ENCODE data around the gene KIF3B. TPM values are rescaled to one million over a fixed set of nuclear protein-coding genes. Genes with fewer than 3 reads are reported as not detected.
"Not testable (repeated sequence)": the region's sequence is repeated elsewhere in the genome, so short reads cannot be mapped to it uniquely, and the experiment has no call there.

Gene KIF3B
- total RNA-seq, 5 donors from 2014 or later (not counting 1 experiment from before 2014, with no cell fraction given), result 11.3 to 14.6 (median 13.6) TPM

DNA sequence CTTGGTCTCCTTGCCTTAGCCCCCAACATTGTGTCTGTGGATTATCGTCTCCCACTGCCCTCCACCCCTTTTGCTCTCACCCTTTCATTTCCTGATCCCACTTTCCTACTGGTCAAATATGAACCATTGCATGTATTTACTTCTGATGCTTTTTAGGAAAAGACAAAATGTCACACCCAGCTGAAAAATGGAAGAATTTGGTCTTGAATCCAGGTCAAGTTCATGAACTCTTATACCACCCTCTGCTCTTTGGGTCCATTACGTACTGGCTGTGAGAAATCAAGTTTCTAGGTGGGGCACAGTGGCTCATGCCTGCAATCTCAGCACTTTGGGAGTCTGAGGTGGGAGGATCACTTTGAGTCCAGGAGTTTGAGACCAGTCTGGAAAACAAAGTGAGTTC lies 15.8 kb upstream of the KIF3B start:
- H3K9me3 Mint-ChIP-seq, result no peaks in the 10 kb centered on the region
- Histone ChIP-seq H3K9me3 (no peaks in the 10 kb centered on the region), H3K4me3 (ENCODE audit: control insufficient read depth in 1 of 2, extremely low read depth in 1 of 2, low read length in 1 of 2) (no peak overlapping the region), H3K36me3 (ENCODE audit: control insufficient read depth in 2 of 2, extremely low read depth in 1 of 2, insufficient read depth in 1 of 2, low read length in 1 of 2) (no peaks in the 10 kb centered on the region), H3K27me3 (replicated peaks in 1 of 2; ENCODE audit: control insufficient read depth in 2 of 2, extremely low read depth in 1 of 2, insufficient read depth in 2 of 2, low read length in 1 of 2) (no peaks in the 10 kb centered on the region), H3K4me1 (ENCODE audit: control insufficient read depth in 1 of 2, extremely low read depth in 1 of 2, insufficient read depth in 2 of 2, low read length in 2 of 2) (no peaks in the 10 kb centered on the region), H3K27ac (ENCODE audit: low read length) (no peak overlapping the region)
- no peaks in the 10 kb centered on the region for H3K36me3 Mint-ChIP-seq
- ChIA-PET POLR2A (no interaction called here), CTCF (interaction anchor here in 1 of 2 donors (0.7 kb wide), 1 partner anchor 93 kb away, joined by 4 read pairs; no protein-coding TSS in a partner anchor)
- H3K27me3 Mint-ChIP-seq, result no peaks in the 10 kb centered on the region
- no peak for DNase-seq
- no peak overlapping the region for H3K27ac Mint-ChIP-seq
- 71% methylated on average over 1 of the region's 2 CpGs for WGBS (ENCODE audit: insufficient coverage)
- no peak for ATAC-seq (replicated peaks in 1 of 4)
- no peak overlapping the region for H3K4me3 Mint-ChIP-seq
- H3K4me1 Mint-ChIP-seq, result peaks cover 0 to 3% (median 0%) of the 10 kb centered on the region in 3 donors

DNA sequence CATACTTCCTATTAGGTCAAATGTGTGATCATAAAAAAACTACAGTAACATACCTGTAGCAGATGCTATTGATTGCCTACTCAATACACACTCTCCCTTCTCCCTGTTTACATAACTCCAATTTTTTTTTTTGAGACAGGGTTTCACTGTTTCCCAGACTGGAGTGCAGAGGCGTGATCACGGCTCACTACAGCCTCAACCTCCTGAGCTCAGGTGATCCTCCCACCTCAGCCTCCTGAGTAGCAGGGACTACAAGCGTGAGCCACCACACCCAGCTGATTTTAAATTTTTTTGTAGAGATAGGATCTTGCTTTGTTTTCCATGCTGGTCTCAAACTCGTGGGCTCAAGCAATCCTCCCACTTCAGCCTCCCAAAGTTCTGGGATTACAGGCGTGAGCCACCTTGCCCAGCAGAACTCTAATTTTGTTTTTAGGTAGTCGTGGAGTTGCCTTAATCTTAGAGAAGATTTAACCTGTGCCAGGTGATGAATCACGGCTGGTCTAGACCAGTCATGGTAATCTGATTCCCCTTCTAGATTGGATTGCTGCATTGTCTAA lies 14.0 kb upstream of the KIF3B start:
- H3K27ac Mint-ChIP-seq, result no peak overlapping the region
- POLR2A ChIA-PET, result no interaction called here

DNA sequence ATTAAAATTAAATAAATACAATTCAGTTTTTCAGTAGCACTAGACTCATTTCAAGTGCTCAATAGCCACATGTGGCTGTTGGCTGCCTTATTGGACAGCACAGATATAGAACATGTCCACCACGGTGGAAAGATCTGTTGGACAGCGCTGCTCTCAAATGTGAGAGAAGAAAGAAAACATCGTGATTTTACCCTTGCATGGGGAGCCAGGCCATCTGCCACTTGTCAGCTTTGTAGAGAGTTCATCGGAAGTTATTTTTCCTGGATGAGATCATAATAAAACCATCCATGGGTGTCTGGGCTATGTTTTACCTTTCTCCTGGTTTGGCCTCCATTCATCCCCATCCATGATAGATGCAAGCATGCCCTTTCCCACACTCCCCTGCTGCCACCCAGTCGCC lies 5.8 kb upstream of the KIF3B start:
- peaks cover 0 to 3% of the 10 kb centered on the region in 2 experiments for H3K27me3 ChIP-seq (replicated peaks in 1 of 2; ENCODE audit: control insufficient read depth in 2 of 2, extremely low read depth in 1 of 2, insufficient read depth in 2 of 2, low read length in 1 of 2)
- no peak overlapping the region for H3K27ac Mint-ChIP-seq
- 100% methylated on average over 3 of the region's 5 CpGs for WGBS (ENCODE audit: insufficient coverage)
- H3K4me1 ChIP-seq (ENCODE audit: control insufficient read depth in 1 of 2, extremely low read depth in 1 of 2, insufficient read depth in 2 of 2, low read length in 2 of 2), result peaks cover 2 to 4% of the 10 kb centered on the region in 2 experiments
- H3K4me3 Mint-ChIP-seq, result no peak overlapping the region
- ChIA-PET POLR2A (interaction anchor here in 1 of 2 donors (0.5 kb wide), 1 partner anchor 641 kb away, joined by 5 read pairs; no protein-coding TSS in a partner anchor), CTCF (no interaction called here)
- DNase-seq (no peak), ATAC-seq (replicated peaks in 1 of 4) (no peak)
- H3K4me3 ChIP-seq (ENCODE audit: control insufficient read depth in 1 of 2, extremely low read depth in 1 of 2, low read length in 1 of 2), result no peak overlapping the region
- H3K36me3 Mint-ChIP-seq, result no peaks in the 10 kb centered on the region
- H3K9me3 ChIP-seq, result no peaks in the 10 kb centered on the region
- H3K9me3 Mint-ChIP-seq, result no peaks in the 10 kb centered on the region
- no peaks in the 10 kb centered on the region for H3K36me3 ChIP-seq (ENCODE audit: control insufficient read depth in 2 of 2, extremely low read depth in 1 of 2, insufficient read depth in 1 of 2, low read length in 1 of 2)
- H3K27ac ChIP-seq (ENCODE audit: low read length), result no peak overlapping the region
- H3K27me3 Mint-ChIP-seq, result no peaks in the 10 kb centered on the region
- peaks cover 9 to 12% (median 12%) of the 10 kb centered on the region in 3 donors for H3K4me1 Mint-ChIP-seq

More for the DNA sequence above, 14.0 kb upstream of the KIF3B start:
- WGBS (ENCODE audit: insufficient coverage), result no CpG with 5 or more reads among the region's 7 CpGs
- no peaks in the 10 kb centered on the region for H3K9me3 ChIP-seq
- DNase-seq (no peak), ATAC-seq (replicated peaks in 1 of 4) (no peak)
- Mint-ChIP-seq H3K36me3 (no peaks in the 10 kb centered on the region), H3K27me3 (no peaks in the 10 kb centered on the region), H3K9me3 (no peaks in the 10 kb centered on the region), H3K4me1 (no peaks in the 10 kb centered on the region), H3K4me3 (no peak overlapping the region)
- CTCF ChIA-PET, result no interaction called here
- H3K4me1 ChIP-seq (ENCODE audit: control insufficient read depth in 1 of 2, extremely low read depth in 1 of 2, insufficient read depth in 2 of 2, low read length in 2 of 2), result no peaks in the 10 kb centered on the region
- H3K27ac ChIP-seq (ENCODE audit: low read length), result no peak overlapping the region
- no peaks in the 10 kb centered on the region for H3K27me3 ChIP-seq (replicated peaks in 1 of 2; ENCODE audit: control insufficient read depth in 2 of 2, extremely low read depth in 1 of 2, insufficient read depth in 2 of 2, low read length in 1 of 2)
- no peaks in the 10 kb centered on the region for H3K36me3 ChIP-seq (ENCODE audit: control insufficient read depth in 2 of 2, extremely low read depth in 1 of 2, insufficient read depth in 1 of 2, low read length in 1 of 2)
- H3K4me3 ChIP-seq (ENCODE audit: control insufficient read depth in 1 of 2, extremely low read depth in 1 of 2, low read length in 1 of 2), result no peak overlapping the region

- ChIA-PET CTCF (no interaction called here), POLR2A (no interaction called here)
- Mint-ChIP-seq H3K4me3 (no peak overlapping the region), H3K27ac (no peak overlapping the region), H3K27me3 (no peaks in the 10 kb centered on the region), H3K36me3 (no peaks in the 10 kb centered on the region), H3K9me3 (no peaks in the 10 kb centered on the region), H3K4me1 (peaks cover 19 to 30% (median 27%) of the 10 kb centered on the region in 3 donors)
- Histone ChIP-seq H3K27me3 (replicated peaks in 1 of 2; ENCODE audit: control insufficient read depth in 2 of 2, extremely low read depth in 1 of 2, insufficient read depth in 2 of 2, low read length in 1 of 2) (peaks cover 0 to 3% of the 10 kb centered on the region in 2 experiments), H3K4me3 (ENCODE audit: control insufficient read depth in 1 of 2, extremely low read depth in 1 of 2, low read length in 1 of 2) (no peak overlapping the region), H3K4me1 (ENCODE audit: control insufficient read depth in 1 of 2, extremely low read depth in 1 of 2, insufficient read depth in 2 of 2, low read length in 2 of 2) (peaks cover 6 to 22% of the 10 kb centered on the region in 2 experiments), H3K36me3 (ENCODE audit: control insufficient read depth in 2 of 2, extremely low read depth in 1 of 2, insufficient read depth in 1 of 2, low read length in 1 of 2) (no peaks in the 10 kb centered on the region), H3K9me3 (no peaks in the 10 kb centered on the region), H3K27ac (ENCODE audit: low read length) (no peak overlapping the region)
- DNase-seq (no peak), ATAC-seq (replicated peaks in 1 of 4) (no peak)
- WGBS (ENCODE audit: insufficient coverage), result no CpG with 5 or more reads among the region's 3 CpGs
Observed at GRCh38 chr20:32274359-32274758, 3.1 kb upstream of the KIF3B start.

DNA sequence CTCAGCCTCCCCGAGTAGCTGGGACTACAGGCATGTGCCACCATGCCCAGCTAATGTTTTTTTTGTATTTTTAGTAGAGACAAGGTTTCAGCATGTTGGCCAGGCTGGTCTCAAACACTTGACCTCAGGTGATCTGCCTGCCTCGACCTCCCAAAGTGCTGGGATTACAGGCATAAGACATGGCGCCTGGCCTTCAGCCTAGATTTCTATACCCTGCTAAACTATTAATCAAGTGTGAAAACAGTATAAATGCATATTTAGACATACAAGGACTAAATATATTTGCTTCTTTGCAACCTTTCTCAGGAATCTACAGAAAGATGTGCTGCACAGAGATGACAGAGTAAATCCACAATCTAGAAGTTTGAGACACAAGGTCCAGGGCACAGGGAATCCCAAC lies 2.3 kb upstream of the KIF3B start:
- H3K27me3 ChIP-seq (replicated peaks in 1 of 2; ENCODE audit: control insufficient read depth in 2 of 2, extremely low read depth in 1 of 2, insufficient read depth in 2 of 2, low read length in 1 of 2); H3K9me3 Mint-ChIP-seq; DNase-seq; CTCF ChIA-PET; H3K27ac ChIP-seq (ENCODE audit: low read length); H3K4me3 ChIP-seq (ENCODE audit: control insufficient read depth in 1 of 2, extremely low read depth in 1 of 2, low read length in 1 of 2); H3K36me3 Mint-ChIP-seq; ATAC-seq (replicated peaks in 1 of 4); H3K9me3 ChIP-seq; H3K36me3 ChIP-seq (ENCODE audit: control insufficient read depth in 2 of 2, extremely low read depth in 1 of 2, insufficient read depth in 1 of 2, low read length in 1 of 2); H3K27ac Mint-ChIP-seq; H3K27me3 Mint-ChIP-seq: not testable (repeated sequence)
- WGBS (ENCODE audit: insufficient coverage), result 100% methylated on average over 1 of the region's 3 CpGs
- Mint-ChIP-seq H3K4me3 (peak overlapping the region in 1 of 3 donors; percentile 78), H3K4me1 (peaks cover 19 to 35% (median 34%) of the 10 kb centered on the region in 3 donors)
- H3K4me1 ChIP-seq (ENCODE audit: control insufficient read depth in 1 of 2, extremely low read depth in 1 of 2, insufficient read depth in 2 of 2, low read length in 2 of 2), result peaks cover 6 to 27% of the 10 kb centered on the region in 2 experiments
- POLR2A ChIA-PET, result interaction anchor here in 1 of 2 donors (0.6 kb wide), 1 partner anchor 121 kb away, joined by 4 read pairs; no protein-coding TSS in a partner anchor

DNA sequence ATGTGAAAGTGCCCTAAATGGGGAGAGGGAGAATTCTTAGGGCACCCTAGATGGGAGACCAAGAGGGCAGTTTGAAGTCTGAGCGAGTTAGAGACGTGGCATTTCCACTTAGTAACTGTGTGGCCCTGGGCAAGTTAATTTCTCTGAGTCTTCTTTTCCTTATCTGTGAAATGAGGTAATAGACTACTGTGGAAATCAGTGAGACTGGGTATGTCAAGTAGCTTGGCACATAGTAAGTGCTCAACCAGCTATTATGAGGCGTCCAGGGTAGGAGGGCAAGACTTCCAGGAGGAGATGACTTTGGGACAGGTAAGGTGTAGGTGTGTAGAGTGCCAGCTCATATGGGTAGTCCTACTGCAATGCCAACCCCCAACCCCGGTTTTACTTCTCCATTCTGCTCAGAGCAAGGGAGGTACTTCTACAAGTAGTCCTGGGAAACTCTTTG lies 770 bp downstream of the KIF3B start:
- peak in 3 of 4 experiments; percentile 5 to 22 (median 22) for ATAC-seq (replicated peaks in 1 of 4)
- WGBS (ENCODE audit: insufficient coverage), result 31% methylated on average over 2 of the region's 4 CpGs
- peak overlapping the region; percentile 86 for H3K27ac ChIP-seq (ENCODE audit: low read length)
- no peaks in the 10 kb centered on the region for H3K9me3 Mint-ChIP-seq
- H3K4me3 ChIP-seq (ENCODE audit: control insufficient read depth in 1 of 2, extremely low read depth in 1 of 2, low read length in 1 of 2), result peak overlapping the region; percentile 75 to 98
- no peaks in the 10 kb centered on the region for H3K27me3 ChIP-seq (replicated peaks in 1 of 2; ENCODE audit: control insufficient read depth in 2 of 2, extremely low read depth in 1 of 2, insufficient read depth in 2 of 2, low read length in 1 of 2)
- H3K4me3 Mint-ChIP-seq, result peak overlapping the region; percentile 78 to 90 (median 89)
- no peaks in the 10 kb centered on the region for H3K9me3 ChIP-seq
- no peaks in the 10 kb centered on the region for H3K27me3 Mint-ChIP-seq
- peak in 3 of 35 experiments; percentile 11 to 29 (median 13) for DNase-seq
- H3K4me1 ChIP-seq (ENCODE audit: control insufficient read depth in 1 of 2, extremely low read depth in 1 of 2, insufficient read depth in 2 of 2, low read length in 2 of 2), result peaks cover 6 to 29% of the 10 kb centered on the region in 2 experiments
- peaks cover 12% of the 10 kb centered on the region for H3K36me3 Mint-ChIP-seq
- ChIA-PET POLR2A (no interaction called here), CTCF (interaction anchor here in 1 of 2 donors (0.6 kb wide), 1 partner anchor 18 kb away, joined by 7 read pairs; no protein-coding TSS in a partner anchor)
- H3K27ac Mint-ChIP-seq, result peak overlapping the region; percentile 82 to 93
- H3K36me3 ChIP-seq (ENCODE audit: control insufficient read depth in 2 of 2, extremely low read depth in 1 of 2, insufficient read depth in 1 of 2, low read length in 1 of 2), result no peaks in the 10 kb centered on the region
- H3K4me1 Mint-ChIP-seq, result peaks cover 24 to 52% (median 49%) of the 10 kb centered on the region in 3 donors

Data from T-cell (primary cell).